ENCODE data around the gene SDC4.

SDC4 gene

GRCh38 chr20:45289942-45290676, 58.1 kb downstream of the SDC4 start:
- 0 out of 2 replicates have a peak overlapping the region, but pooled peaks have one; percentile 1 for H3K9ac ChIP-seq
- TF ChIP-seq Cebpa-rat (IDR thresholded peaks at IDR 0.05) = no peak
- H3K27ac ChIP-seq = no peak overlapping the region
- peaks cover 12% of the 10 kb centered on the region for H3K4me1 ChIP-seq
- H3K9me3 ChIP-seq = peaks cover 7% of the 10 kb centered on the region
- no peak overlapping the region for H3K4me3 ChIP-seq
- H3K27me3 ChIP-seq = peaks cover 24% of the 10 kb centered on the region
- H4K20me1 ChIP-seq = no peaks in the 10 kb centered on the region
- no peaks in the 10 kb centered on the region for H3K36me3 ChIP-seq
- H3K4me2 ChIP-seq = peak overlapping the region; percentile 30

GRCh38 chr20:45288860-45289259, 59.4 kb downstream of the SDC4 start:
- Histone ChIP-seq H3K4me1 (peaks cover 12% of the 10 kb centered on the region), H3K36me3 (no peaks in the 10 kb centered on the region), H3K27me3 (peaks cover 19% of the 10 kb centered on the region), H3K4me2 (no peak overlapping the region), H4K20me1 (no peaks in the 10 kb centered on the region), H3K9me3 (no peaks in the 10 kb centered on the region), H3K27ac (no peak overlapping the region), H3K4me3 (no peak overlapping the region), H3K9ac (no peak overlapping the region)
- no peak for TF ChIP-seq Cebpa-rat (IDR thresholded peaks at IDR 0.05)

- Histone ChIP-seq H3K4me1 (peaks cover 12% of the 10 kb centered on the region), H3K27me3 (peaks cover 14% of the 10 kb centered on the region), H3K36me3 (no peaks in the 10 kb centered on the region), H3K9ac (no peak overlapping the region), H4K20me1 (no peaks in the 10 kb centered on the region), H3K9me3 (no peaks in the 10 kb centered on the region), H3K4me3 (no peak overlapping the region), H3K27ac (no peak overlapping the region), H3K4me2 (no peak overlapping the region)
- TF ChIP-seq Cebpa-rat (IDR thresholded peaks at IDR 0.05) = no peak
Observed at GRCh38 chr20:45288376-45288775, 59.8 kb downstream of the SDC4 start.

- H3K4me3 ChIP-seq = no peak overlapping the region
- no peaks in the 10 kb centered on the region for H3K36me3 ChIP-seq
- TF ChIP-seq Cebpa-rat (IDR thresholded peaks at IDR 0.05) = no peak
- no peaks in the 10 kb centered on the region for H3K27me3 ChIP-seq
- 0 out of 2 replicates have a peak, but pooled peaks cover 4% of the 10 kb centered on the region for H3K4me1 ChIP-seq
- H4K20me1 ChIP-seq = no peaks in the 10 kb centered on the region
- no peaks in the 10 kb centered on the region for H3K9me3 ChIP-seq
- no peak overlapping the region for H3K27ac ChIP-seq
- H3K9ac ChIP-seq = no peak overlapping the region
- H3K4me2 ChIP-seq = no peak overlapping the region
Observed at GRCh38 chr20:45283551-45284057, 64.6 kb downstream of the SDC4 start.

- no peak for TF ChIP-seq Cebpa-rat (IDR thresholded peaks at IDR 0.05)
- Histone ChIP-seq H3K4me2 (no peak overlapping the region), H4K20me1 (no peaks in the 10 kb centered on the region), H3K27ac (no peak overlapping the region), H3K9ac (no peak overlapping the region), H3K4me3 (no peak overlapping the region), H3K4me1 (0 out of 2 replicates have a peak, but pooled peaks cover 4% of the 10 kb centered on the region), H3K9me3 (no peaks in the 10 kb centered on the region), H3K36me3 (no peaks in the 10 kb centered on the region), H3K27me3 (no peaks in the 10 kb centered on the region)
Observed at GRCh38 chr20:45282700-45283550, 65.3 kb downstream of the SDC4 start.

GRCh38 chr20:45279992-45280391, 68.2 kb downstream of the SDC4 start:
- Histone ChIP-seq H3K27me3 (no peaks in the 10 kb centered on the region), H3K36me3 (no peaks in the 10 kb centered on the region), H3K4me2 (no peak overlapping the region), H3K4me3 (no peak overlapping the region), H3K9me3 (no peaks in the 10 kb centered on the region), H3K4me1 (0 out of 2 replicates have a peak, but pooled peaks cover 4% of the 10 kb centered on the region), H3K9ac (no peak overlapping the region), H4K20me1 (no peaks in the 10 kb centered on the region), H3K27ac (no peak overlapping the region)
- TF ChIP-seq Cebpa-rat (IDR thresholded peaks at IDR 0.05) = no peak

- no peaks in the 10 kb centered on the region for H3K9me3 ChIP-seq
- H3K4me2 ChIP-seq = no peak overlapping the region
- H4K20me1 ChIP-seq = no peaks in the 10 kb centered on the region
- no peak for TF ChIP-seq Cebpa-rat (IDR thresholded peaks at IDR 0.05)
- no peak overlapping the region for H3K27ac ChIP-seq
- H3K4me1 ChIP-seq = no peaks in the 10 kb centered on the region
- H3K9ac ChIP-seq = no peak overlapping the region
- no peaks in the 10 kb centered on the region for H3K36me3 ChIP-seq
- no peak overlapping the region for H3K4me3 ChIP-seq
- H3K27me3 ChIP-seq = no peaks in the 10 kb centered on the region
Observed at GRCh38 chr20:45275338-45275737, 72.9 kb downstream of the SDC4 start.

Data from BLaER1 (cell line).